OCI-LY3 (cell line): ENCODE results near the gene HSPD1.

Source experiments
- H2AFZ ChIP-seq: fragments of 200-600, 300-600 bp; shearing (Covaris generic); 2 replicates; pipeline ENCODE4 v1.6.0; 2014; ENCODE audit warnings: antibody characterized with exemption, low read depth, low read length
- H3K27ac ChIP-seq: fragments of 200-600, 300-600 bp; sonication (generic); 2 replicates; pipeline ENCODE4 v1.5.1; 2014; ENCODE audit warnings: mild to moderate bottlenecking, low read length, moderate library complexity, mixed read lengths
- H3K27me3 ChIP-seq: fragments of 200-600, 300-600 bp; sonication (generic); 2 replicates; pipeline ENCODE4 v1.6.1; 2014; ENCODE audit warnings: low read depth, low read length, mixed read lengths
- H3K36me3 ChIP-seq: fragments of 200-600, 300-600 bp; sonication (generic); replicated peaks from 2 replicates; pipeline ENCODE3; 2014; ENCODE audit warnings: low read depth, low read length, mixed read lengths
- H3K4me1 ChIP-seq: fragments of 300-600, 200-600 bp; sonication (generic); 2 replicates; pipeline ENCODE4 v1.6.1; 2014; ENCODE audit warnings: low read length, mixed read lengths
- H3K4me2 ChIP-seq: fragments of 200-600, 300-600 bp; sonication (generic); 2 replicates; pipeline ENCODE4 v1.6.1; 2014; ENCODE audit warnings: low read length, mixed read lengths
- H3K4me3 ChIP-seq: fragments of 300-600, 200-600 bp; sonication (generic); 2 replicates; pipeline ENCODE4 v1.5.1; 2014; ENCODE audit warnings: antibody characterized with exemption, mild to moderate bottlenecking, low read length, moderate library complexity
- H3K79me2 ChIP-seq: fragments of 300-600, 200-600 bp; shearing (Covaris generic); 2 replicates; pipeline ENCODE4 v1.6.1; 2014; ENCODE audit warnings: mild to moderate bottlenecking, low read length, mixed read lengths
- H3K9ac ChIP-seq: fragments of 300-600, 200-600 bp; shearing (Covaris generic); 2 replicates; pipeline ENCODE4 v1.6.0; 2014; ENCODE audit warnings: mild to moderate bottlenecking, low read length, moderate library complexity
- H3K9me3 ChIP-seq: fragments of 200-600, 300-600 bp; shearing (Covaris generic); 2 replicates; pipeline ENCODE4 v1.6.1; 2014; ENCODE audit warnings: low read length, mixed read lengths; ENCODE audit not compliant: insufficient read depth
- H4K20me1 ChIP-seq: fragments of 200-600, 300-600 bp; sonication (generic); 2 replicates; pipeline ENCODE4 v1.6.1; 2016; ENCODE audit warnings: low read length, mixed read lengths; ENCODE audit not compliant: insufficient read depth
- CTCF ChIP-seq: fragments of 200-600, 300-600 bp; sonication (generic); IDR thresholded peaks from 2 replicates; pipeline ENCODE4 v1.5.1; 2014; ENCODE audit warnings: antibody characterized with exemption, low read length, low read depth
- EZH2phosphoT487 ChIP-seq: fragments of 200-600 bp; shearing (Covaris generic); IDR thresholded peaks from 2 replicates; pipeline ENCODE4 v1.6.1; 2018; ENCODE audit warnings: antibody characterized with exemption, mixed run types, low read depth

The HSPD1 gene

GRCh38 chr2:197515739-197516392 lies 16.2 kb upstream of the HSPD1 start, which contains the start of gene MOB4:
Gene MOB4, plus strand, starts transcription at chr2:197516066. Its CDS starts 21 bp downstream, at chr2:197516087.
- H3K4me1 ChIP-seq, result peaks cover 15% of the 10 kb centered on the region
- no peaks in the 10 kb centered on the region for H3K27me3 ChIP-seq
- peak within 1 kb of the TSS; percentile 94 for H2AFZ ChIP-seq
- H3K27ac ChIP-seq, result peak within 1 kb of the TSS; percentile 61
- peak within 1 kb of the TSS; percentile 77 for H3K4me3 ChIP-seq
- no peaks in the 10 kb centered on the region for H3K9me3 ChIP-seq
- H4K20me1 ChIP-seq, result peaks cover 21% of the 10 kb centered on the region
- no peak for TF ChIP-seq EZH2phosphoT487
- TF ChIP-seq CTCF, result no peak
- peaks cover 2% of the 10 kb centered on the region for H3K36me3 ChIP-seq
- peak within 1 kb of the TSS; percentile 81 for H3K4me2 ChIP-seq
- peaks cover 61% of the 10 kb centered on the region for H3K79me2 ChIP-seq
- H3K9ac ChIP-seq, result peak within 1 kb of the TSS; percentile 85

GRCh38 chr2:197515315-197515738 lies 15.7 kb upstream of the HSPD1 start:
- Histone ChIP-seq H3K9ac (peak overlapping the region; percentile 85), H3K36me3 (peaks cover under 1% of the 10 kb centered on the region), H3K27ac (peak overlapping the region; percentile 61), H3K4me2 (peak overlapping the region; percentile 81), H3K27me3 (no peaks in the 10 kb centered on the region), H3K4me3 (peak overlapping the region; percentile 77), H3K4me1 (peaks cover 15% of the 10 kb centered on the region), H4K20me1 (peaks cover 19% of the 10 kb centered on the region), H2AFZ (peak overlapping the region; percentile 94), H3K79me2 (peaks cover 56% of the 10 kb centered on the region), H3K9me3 (no peaks in the 10 kb centered on the region)
- TF ChIP-seq CTCF (no peak), EZH2phosphoT487 (no peak)

- peak overlapping the region; percentile 77 for H3K4me3 ChIP-seq
- H3K9ac ChIP-seq, result peak overlapping the region; percentile 85
- H3K4me1 ChIP-seq, result peaks cover 15% of the 10 kb centered on the region
- peaks cover 16% of the 10 kb centered on the region for H4K20me1 ChIP-seq
- H3K27me3 ChIP-seq, result no peaks in the 10 kb centered on the region
- H3K27ac ChIP-seq, result peak overlapping the region; percentile 61
- H2AFZ ChIP-seq, result peak overlapping the region; percentile 94
- peak overlapping the region; percentile 81 for H3K4me2 ChIP-seq
- TF ChIP-seq CTCF (no peak), EZH2phosphoT487 (no peak)
- no peaks in the 10 kb centered on the region for H3K9me3 ChIP-seq
- H3K79me2 ChIP-seq, result peaks cover 51% of the 10 kb centered on the region
- H3K36me3 ChIP-seq, result no peaks in the 10 kb centered on the region
Observed at GRCh38 chr2:197514754-197515153, 15.1 kb upstream of the HSPD1 start.

GRCh38 chr2:197513915-197514314 lies 14.3 kb upstream of the HSPD1 start:
- Histone ChIP-seq H3K4me2 (no peak overlapping the region), H4K20me1 (peaks cover 9% of the 10 kb centered on the region; the same call in 1 of the 2 replicates), H3K27ac (no peak overlapping the region), H3K36me3 (no peaks in the 10 kb centered on the region), H3K4me1 (peaks cover 15% of the 10 kb centered on the region), H2AFZ (no peak overlapping the region), H3K9ac (no peak overlapping the region), H3K27me3 (no peaks in the 10 kb centered on the region), H3K9me3 (no peaks in the 10 kb centered on the region), H3K79me2 (peaks cover 42% of the 10 kb centered on the region), H3K4me3 (no peak overlapping the region)
- TF ChIP-seq CTCF (no peak), EZH2phosphoT487 (no peak)
